D341Med (cell line): ENCODE measurements around the gene COLQ.

Experiments
- DNase-seq: peaks from one replicate; pipeline ENCODE4 v3.0.0; 2012; ENCODE audit warnings: low spot score

Gene COLQ

GRCh38 chr3:15520185-15520584 lies 1.3 kb downstream of the COLQ start:
- DNase-seq, result no peak

DNA sequence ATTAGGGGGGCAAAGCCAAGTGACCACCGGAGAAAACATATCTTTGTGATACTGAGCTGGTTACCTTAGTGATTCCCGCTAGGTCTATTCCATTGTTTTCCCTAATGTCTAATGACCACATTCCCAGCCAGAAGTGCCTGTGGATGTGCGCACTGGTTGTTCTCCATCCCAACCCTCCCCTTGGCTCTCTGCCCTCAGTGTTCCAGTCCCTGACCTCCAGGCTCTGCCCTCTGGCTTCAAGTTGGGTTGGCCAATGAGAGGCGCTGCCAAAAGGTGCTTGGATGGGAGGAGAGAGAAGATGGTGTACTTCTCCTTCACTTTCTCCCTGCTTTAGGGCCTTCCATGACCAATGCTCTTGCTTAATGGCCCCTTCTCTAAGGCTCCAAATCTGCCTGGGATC lies 2.4 kb downstream of the COLQ start:
- DNase-seq, result no peak

GRCh38 chr3:15514663-15515340 lies 6.7 kb downstream of the COLQ start:
- DNase-seq, result no peak

DNA sequence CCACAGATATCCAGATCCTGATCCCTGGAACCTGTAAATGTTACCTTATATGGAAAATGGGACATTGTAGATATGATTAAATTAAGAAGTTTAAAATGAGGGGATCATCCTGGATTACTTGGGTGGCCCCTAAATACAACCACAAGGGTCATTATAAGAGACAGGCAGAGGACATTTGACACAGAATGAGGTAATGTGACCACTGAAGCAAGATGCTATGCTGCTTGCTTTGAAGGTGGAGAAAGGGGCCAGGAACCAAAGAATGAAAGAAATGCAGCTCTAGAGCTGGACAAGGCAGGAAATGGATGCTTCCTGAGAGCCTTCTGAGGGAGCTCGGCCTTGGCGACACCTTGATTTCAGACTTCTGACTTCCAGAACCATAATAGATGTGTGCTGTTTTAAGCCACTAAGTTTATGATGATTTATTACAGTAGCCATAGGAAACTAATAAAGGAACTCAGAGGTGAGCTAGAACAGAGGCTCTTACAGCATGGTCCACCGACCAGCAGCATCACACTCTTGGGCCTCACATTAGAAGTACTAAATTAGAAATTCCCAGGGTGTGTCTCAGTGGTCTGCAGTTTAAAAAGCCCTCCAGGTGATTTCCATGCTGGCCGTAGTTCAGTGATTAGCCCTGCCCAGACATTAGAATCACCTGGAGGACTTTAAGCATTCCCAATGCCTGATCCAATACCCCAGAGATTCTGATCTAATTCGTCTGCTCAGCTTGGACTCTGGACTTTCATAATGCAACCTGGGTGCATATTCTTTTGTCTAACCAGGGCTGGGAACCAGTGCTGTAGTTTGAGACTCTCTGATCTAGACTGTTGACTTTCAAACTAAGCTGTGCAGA lies 7.5 kb downstream of the COLQ start:
- no peak for DNase-seq

DNA sequence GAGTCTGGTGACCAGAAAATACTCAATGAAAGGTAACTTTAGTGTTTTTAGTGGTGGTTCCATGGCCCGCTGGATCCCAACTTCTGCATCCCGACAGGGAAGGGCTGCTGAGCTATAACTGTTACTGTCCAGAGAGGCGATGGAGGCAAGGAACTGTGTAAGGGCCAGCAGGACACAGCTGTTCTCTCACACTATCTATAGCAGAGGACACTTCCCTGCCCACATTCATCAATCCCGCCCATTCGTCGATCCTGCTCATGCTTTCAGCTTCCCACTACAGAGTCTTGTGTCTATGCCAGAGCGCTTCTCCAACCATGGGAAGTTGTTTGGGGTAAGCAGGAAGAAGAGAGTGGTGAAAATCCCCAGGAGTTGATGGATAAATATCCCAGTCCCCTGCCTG lies 8.4 kb downstream of the COLQ start:
- no peak for DNase-seq

GRCh38 chr3:15512166-15512565 lies 9.3 kb downstream of the COLQ start:
- peak; percentile 50 for DNase-seq

GRCh38 chr3:15511156-15511555 lies 10.3 kb downstream of the COLQ start:
- DNase-seq, result no peak

GRCh38 chr3:15510493-15510892 lies 11.0 kb downstream of the COLQ start:
- DNase-seq, result no peak

DNA sequence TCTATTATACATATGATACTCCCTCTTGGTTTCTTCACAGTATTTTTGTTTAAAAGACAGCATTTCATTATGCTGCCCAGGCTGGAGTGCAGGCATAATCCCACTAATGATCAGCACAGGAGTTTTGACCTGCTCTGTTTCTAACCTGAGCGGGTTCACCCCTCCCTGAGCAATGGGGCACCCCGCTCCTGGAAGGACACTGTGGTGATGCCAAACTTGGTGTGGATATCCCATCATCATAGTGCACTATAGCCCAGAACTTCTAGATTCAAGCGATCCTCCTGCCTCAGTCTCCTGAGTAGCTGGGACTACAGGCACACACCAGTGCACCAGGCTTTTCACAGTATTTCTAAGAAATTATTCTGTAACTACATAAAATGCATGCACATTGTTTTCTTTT lies 14.9 kb downstream of the COLQ start:
- DNase-seq, result no peak

- no peak for DNase-seq
These were observed 15.9 kb downstream of the COLQ start for GRCh38 chr3:15505479-15506165.

DNA sequence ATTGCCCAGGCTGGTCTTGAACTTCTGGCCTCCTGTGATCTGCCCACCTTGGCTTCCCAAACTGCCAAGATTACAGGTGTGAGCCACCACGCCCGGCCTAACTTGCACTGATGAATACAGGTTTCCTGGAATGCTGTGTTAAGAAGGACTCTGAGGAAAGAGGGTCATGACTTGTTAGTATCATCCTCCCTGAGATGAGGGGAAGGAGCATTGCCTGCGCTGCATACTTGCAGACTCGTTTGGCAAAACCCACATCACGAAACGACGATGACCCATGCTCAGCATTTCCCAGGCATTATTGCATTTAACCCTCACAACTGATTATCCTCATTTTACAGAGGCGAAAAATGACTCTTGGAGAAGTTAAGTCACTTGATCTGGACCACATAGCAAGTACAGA lies 18.9 kb downstream of the COLQ start:
- no peak for DNase-seq

GRCh38 chr3:15501126-15501525 lies 20.4 kb downstream of the COLQ start:
- no peak for DNase-seq

GRCh38 chr3:15500107-15500724 lies 21.3 kb downstream of the COLQ start:
- DNase-seq, result no peak

- no peak for DNase-seq
These were observed 22.0 kb downstream of the COLQ start for GRCh38 chr3:15499536-15499935.

GRCh38 chr3:15498431-15499214 lies 22.9 kb downstream of the COLQ start:
- no peak for DNase-seq

GRCh38 chr3:15497964-15498363 lies 23.5 kb downstream of the COLQ start:
- no peak for DNase-seq

- no peak for DNase-seq
These were observed 25.2 kb downstream of the COLQ start for GRCh38 chr3:15496341-15496664.

- no peak for DNase-seq
These were observed 25.8 kb downstream of the COLQ start for GRCh38 chr3:15495461-15496340.

GRCh38 chr3:15493436-15493835 lies 28.1 kb downstream of the COLQ start:
- no peak for DNase-seq

GRCh38 chr3:15492847-15493360 lies 28.6 kb downstream of the COLQ start:
- DNase-seq, result no peak

DNA sequence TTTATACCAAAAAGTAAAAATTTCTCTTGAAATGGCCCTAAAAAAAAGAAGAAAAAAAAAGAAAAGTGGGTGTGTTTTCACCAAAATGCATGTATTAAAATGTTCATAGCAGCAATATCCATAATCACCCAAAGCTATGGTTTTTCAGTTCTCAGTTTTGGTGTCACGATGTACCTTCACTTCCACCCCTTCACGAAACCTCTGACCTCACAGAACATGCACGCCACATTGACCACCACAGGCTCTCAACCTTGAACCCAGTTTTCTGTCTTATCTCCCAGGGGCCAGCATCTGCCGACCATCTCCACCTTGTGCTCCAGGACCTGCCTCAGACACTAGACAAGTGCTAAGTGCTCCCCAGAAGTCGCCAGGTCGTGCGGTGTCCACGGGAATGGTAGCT lies 30.4 kb downstream of the COLQ start:
- no peak for DNase-seq
